HG03439 (cell line): ENCODE results near the gene CDX1.

Experiments
- ATAC-seq: cut with Tn5 transposase; IDR thresholded peaks from one replicate; pipeline ENCODE4 v1.9.1; 2021; ENCODE audit warnings: mild to moderate bottlenecking, moderate library complexity; ENCODE audit not compliant: unreplicated experiment

Gene CDX1

GRCh38 chr5:150161242-150162141, 5.1 kb upstream of the CDX1 start:
- ATAC-seq: peak; percentile 72

GRCh38 chr5:150162142-150162513, 4.5 kb upstream of the CDX1 start:
- ATAC-seq: no peak

GRCh38 chr5:150163035-150163434, 3.5 kb upstream of the CDX1 start:
- no peak for ATAC-seq

- no peak for ATAC-seq
These were observed 3.0 kb upstream of the CDX1 start for GRCh38 chr5:150163547-150164059.

- no peak for ATAC-seq
These were observed 2.2 kb upstream of the CDX1 start for GRCh38 chr5:150164211-150164980.

DNA sequence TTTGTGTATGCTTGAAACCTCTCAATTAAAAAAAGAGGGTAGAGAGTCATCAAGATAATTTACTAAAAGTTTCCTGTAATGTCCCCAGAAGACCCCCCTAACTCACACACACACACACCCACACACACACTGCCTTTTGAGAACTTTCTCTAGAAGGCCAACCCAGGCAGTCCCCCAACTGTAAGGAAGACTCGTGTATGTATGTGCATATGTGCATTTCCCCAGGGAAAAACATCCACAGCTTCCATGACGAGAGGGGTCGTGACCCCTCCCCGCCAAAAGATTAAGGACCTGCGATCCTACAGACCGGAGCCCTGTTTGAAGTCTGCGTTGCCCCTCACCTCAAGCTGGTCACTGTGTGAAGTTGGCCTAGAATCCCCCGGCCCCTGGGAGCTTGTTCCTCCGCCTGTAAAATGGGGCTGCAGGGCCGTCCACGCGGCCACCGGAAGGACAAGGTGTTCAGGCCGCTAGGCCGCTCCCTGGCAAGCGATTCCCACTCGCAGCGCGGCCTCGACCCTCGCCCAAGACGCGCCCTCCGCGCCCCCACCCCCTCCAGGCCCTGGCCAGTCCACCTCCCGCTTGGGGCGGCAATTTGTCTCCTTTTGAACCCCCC, 435 bp upstream of the CDX1 start:
- no peak for ATAC-seq

GRCh38 chr5:150167512-150167850, 903 bp downstream of the CDX1 start:
- no peak for ATAC-seq

DNA sequence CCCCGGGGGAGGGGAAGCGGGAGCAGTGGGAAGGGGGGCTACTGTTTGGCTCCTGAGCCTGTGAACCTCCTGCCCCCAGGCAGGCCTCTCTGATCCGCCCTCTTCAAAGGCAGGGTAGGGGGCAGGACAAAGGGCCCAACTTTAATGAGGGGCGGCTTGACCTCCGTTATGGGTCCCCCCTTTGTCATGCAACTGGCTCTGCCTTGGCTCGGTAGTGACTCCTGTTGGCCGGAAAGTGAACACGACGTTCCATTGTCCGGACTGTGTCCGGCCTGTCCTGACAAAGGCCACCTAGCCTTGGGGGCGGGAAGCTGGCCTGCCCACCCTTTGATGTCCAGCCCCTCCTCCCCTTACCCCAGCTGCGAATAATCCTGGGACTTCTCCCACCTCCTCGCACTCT, 1.3 kb downstream of the CDX1 start:
- ATAC-seq: no peak

- ATAC-seq: no peak
These were observed 2.3 kb downstream of the CDX1 start for GRCh38 chr5:150168864-150169263.

- ATAC-seq: no peak
These were observed 5.6 kb downstream of the CDX1 start for GRCh38 chr5:150172145-150172544.

DNA sequence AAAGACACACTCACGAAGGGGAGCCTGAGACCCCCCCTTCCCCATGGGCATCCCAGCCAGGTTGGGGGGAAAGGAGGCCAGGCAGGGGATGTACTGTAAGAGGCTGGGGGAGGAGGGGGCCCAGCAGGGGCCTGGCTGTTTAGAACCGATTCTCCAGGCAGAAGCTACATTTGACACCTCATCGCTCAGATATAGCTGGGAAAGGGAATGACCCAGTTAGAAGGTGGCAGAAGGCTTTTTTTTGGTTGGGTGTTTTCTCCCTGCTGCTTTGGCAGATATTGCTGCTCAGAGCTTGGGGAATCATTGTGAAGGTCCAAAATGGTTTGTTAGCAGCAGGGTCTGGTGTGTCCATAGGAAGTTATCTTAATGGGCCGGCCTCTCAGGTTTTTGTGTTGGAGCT, 6.0 kb downstream of the CDX1 start:
- no peak for ATAC-seq

- no peak for ATAC-seq
These were observed 6.6 kb downstream of the CDX1 start for GRCh38 chr5:150173161-150173560.

GRCh38 chr5:150174285-150174684, 7.7 kb downstream of the CDX1 start:
- no peak for ATAC-seq

GRCh38 chr5:150175076-150175475, 8.5 kb downstream of the CDX1 start:
- no peak for ATAC-seq

- ATAC-seq: no peak
These were observed 9.0 kb downstream of the CDX1 start for GRCh38 chr5:150175536-150175935.

GRCh38 chr5:150176745-150177477, 10.3 kb downstream of the CDX1 start:
- ATAC-seq: no peak

DNA sequence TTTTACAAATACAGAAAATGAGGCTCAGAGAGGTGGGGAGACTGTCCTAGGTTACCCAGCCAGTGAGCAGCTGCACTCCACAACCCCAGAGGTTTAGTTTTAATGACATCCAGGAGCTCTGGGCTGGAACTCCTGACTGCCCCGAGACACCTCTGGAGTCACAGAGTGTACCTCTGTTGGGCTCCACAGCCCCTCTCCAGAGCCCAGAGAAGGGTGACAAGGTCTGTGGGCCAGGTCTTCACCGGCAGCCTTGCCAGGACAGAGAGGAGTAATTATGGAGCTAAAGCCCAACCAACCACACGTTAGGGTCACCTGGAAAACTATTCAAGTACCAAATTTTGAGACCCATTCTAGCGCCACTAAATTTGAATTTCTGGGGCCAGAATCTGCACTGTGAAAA, 11.1 kb downstream of the CDX1 start:
- ATAC-seq: no peak

DNA sequence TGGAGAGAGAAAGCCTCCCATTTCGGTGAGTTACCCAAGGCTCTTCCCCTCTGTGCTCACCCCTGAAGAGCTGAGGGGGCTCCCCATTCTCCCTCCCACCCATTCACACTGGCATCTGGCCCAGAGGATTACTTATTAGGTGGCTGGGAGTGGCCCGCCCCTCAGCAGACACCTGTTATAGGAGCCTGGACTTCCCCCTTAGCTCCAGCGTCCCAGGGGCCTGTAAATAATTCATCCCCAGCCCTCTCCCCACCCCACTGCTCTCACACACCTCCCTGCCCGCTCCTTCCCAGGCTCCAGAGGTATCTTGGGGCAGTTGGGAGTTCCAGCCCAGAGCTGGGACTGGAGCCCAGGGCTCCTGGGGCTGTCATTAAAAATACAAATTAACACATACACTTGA, 11.7 kb downstream of the CDX1 start:
- ATAC-seq: no peak

- ATAC-seq: no peak
These were observed 12.5 kb downstream of the CDX1 start for GRCh38 chr5:150179019-150179620.

- no peak for ATAC-seq
These were observed 13.9 kb downstream of the CDX1 start for GRCh38 chr5:150180241-150181026.
